Measurements from ENCODE around the gene JPT1. TPM values are rescaled to one million over a fixed set of nuclear protein-coding genes. Genes with fewer than 3 reads are reported as not detected.
"Not testable (repeated sequence)": the region's sequence is repeated elsewhere in the genome, so short reads cannot be mapped to it uniquely, and the experiment has no call there.

Gene JPT1
- total RNA-seq, 1 donor from 2014 or later, result 72.9 TPM

- TF ChIP-seq CTCF (IDR thresholded peaks at IDR 0.05), result no peak
- ATAC-seq (ENCODE audit: low read depth), result no peak
- intact Hi-C loops (cut with micrococcal nuclease), result no loop called here
- ChIA-PET POLR2A (interaction anchor here (0.6 to 2.0 kb wide), 5 partner anchors 10 to 175 kb away, joined by 3 to 11 read pairs (median 4); partner anchors contain the start of genes ATP5PD, JPT1 and KCTD2), CTCF (interaction anchor here (0.6 to 1.8 kb wide), 3 partner anchors 15 to 57 kb away, joined by 3 to 7 read pairs (median 6); no protein-coding TSS in a partner anchor)
- H3K4me1 Mint-ChIP-seq, result peaks cover 29% of the 10 kb centered on the region
- peaks cover 42% of the 10 kb centered on the region for H3K36me3 Mint-ChIP-seq (ENCODE audit: low read depth)
- H3K27ac Mint-ChIP-seq, result no peak overlapping the region
- H3K4me3 Mint-ChIP-seq, result no peak overlapping the region
- no peaks in the 10 kb centered on the region for H3K9me3 Mint-ChIP-seq
- no peak for DNase-seq
- H3K27me3 Mint-ChIP-seq, result no peaks in the 10 kb centered on the region
Observed at GRCh38 chr17:75144816-75145512, 9.3 kb downstream of the JPT1 start.

- ATAC-seq (ENCODE audit: low read depth), result no peak
- CTCF ChIA-PET, result no interaction called here
Observed at GRCh38 chr17:75142236-75142971, 11.9 kb downstream of the JPT1 start.

GRCh38 chr17:75138519-75138918 is 15.8 kb downstream of the JPT1 start:
- CTCF ChIA-PET, result interaction anchor here (1.1 kb wide), 1 partner anchor 33 kb away, joined by 3 read pairs; no protein-coding TSS in a partner anchor
- ATAC-seq (ENCODE audit: low read depth), result no peak
- H3K9me3 Mint-ChIP-seq, result no peaks in the 10 kb centered on the region
- no peak overlapping the region for H3K27ac Mint-ChIP-seq
- no peak overlapping the region for H3K4me3 Mint-ChIP-seq
- no peak for DNase-seq
- intact Hi-C loops (cut with micrococcal nuclease), result no loop called here
- H3K27me3 Mint-ChIP-seq, result no peaks in the 10 kb centered on the region
- POLR2A ChIA-PET, result interaction anchor here (0.8 kb wide), 1 partner anchor 433 kb away, joined by 3 read pairs; no protein-coding TSS in a partner anchor
- H3K4me1 Mint-ChIP-seq, result peaks cover 17% of the 10 kb centered on the region
- no peak for TF ChIP-seq CTCF (IDR thresholded peaks at IDR 0.05)
- peaks cover 10% of the 10 kb centered on the region for H3K36me3 Mint-ChIP-seq (ENCODE audit: low read depth)

More at GRCh38 chr17:75142236-75142971, 11.9 kb downstream of the JPT1 start:
- Mint-ChIP-seq H3K9me3 (no peaks in the 10 kb centered on the region), H3K36me3 (ENCODE audit: low read depth) (peaks cover 30% of the 10 kb centered on the region), H3K27ac (no peak overlapping the region), H3K4me3 (no peak overlapping the region), H3K27me3 (no peaks in the 10 kb centered on the region), H3K4me1 (peaks cover 20% of the 10 kb centered on the region)
- no peak for TF ChIP-seq CTCF (IDR thresholded peaks at IDR 0.05)
- no peak for DNase-seq
- intact Hi-C loops (cut with micrococcal nuclease), result no loop called here
- POLR2A ChIA-PET, result no interaction called here

- H3K4me3 Mint-ChIP-seq; H3K36me3 Mint-ChIP-seq (ENCODE audit: low read depth); H3K9me3 Mint-ChIP-seq; intact Hi-C loops (cut with micrococcal nuclease); DNase-seq; ATAC-seq (ENCODE audit: low read depth); H3K27ac Mint-ChIP-seq; H3K27me3 Mint-ChIP-seq: not testable (repeated sequence)
- ChIA-PET CTCF (interaction anchor here (0.6 to 1.7 kb wide), 3 partner anchors 24 to 34 kb away, joined by 3 to 7 read pairs (median 3); no protein-coding TSS in a partner anchor), POLR2A (interaction anchor here (0.6 kb wide), 1 partner anchor 168 kb away, joined by 5 read pairs; no protein-coding TSS in a partner anchor)
- H3K4me1 Mint-ChIP-seq, result peaks cover 18% of the 10 kb centered on the region
Observed at GRCh38 chr17:75137762-75138161, 16.6 kb downstream of the JPT1 start.

GRCh38 chr17:75135946-75136345 is 18.4 kb downstream of the JPT1 start:
- Mint-ChIP-seq H3K27ac (no peak overlapping the region), H3K4me1 (peaks cover 18% of the 10 kb centered on the region), H3K36me3 (ENCODE audit: low read depth) (peaks cover 11% of the 10 kb centered on the region), H3K9me3 (no peaks in the 10 kb centered on the region), H3K4me3 (no peak overlapping the region), H3K27me3 (no peaks in the 10 kb centered on the region)
- ATAC-seq (ENCODE audit: low read depth) (no peak), DNase-seq (no peak)
- no peak for TF ChIP-seq CTCF (IDR thresholded peaks at IDR 0.05)
- intact Hi-C loops (cut with micrococcal nuclease), result no loop called here
- ChIA-PET CTCF (interaction anchor here (1.7 kb wide), 1 partner anchor 22 kb away, joined by 7 read pairs; no protein-coding TSS in a partner anchor), POLR2A (interaction anchor here (0.6 to 13.0 kb wide), 3 partner anchors 19 to 266 kb away, joined by 4 to 292 read pairs (median 4); no protein-coding TSS in a partner anchor)

All from activated B cell treated with CpG ODN at 0.5 μM for 24 hours (primary cell).